ENCODE results near the gene RPRD2. TPM values are rescaled to one million over a fixed set of nuclear protein-coding genes. Genes with fewer than 3 reads are reported as not detected.

Gene RPRD2
- total and polyA plus RNA-seq, 9 of the 15 experiments (the other 6 are each of a cell fraction or from before 2014, with no cell fraction given), result 1.5 to 21.6 (median 7.7) TPM

DNA sequence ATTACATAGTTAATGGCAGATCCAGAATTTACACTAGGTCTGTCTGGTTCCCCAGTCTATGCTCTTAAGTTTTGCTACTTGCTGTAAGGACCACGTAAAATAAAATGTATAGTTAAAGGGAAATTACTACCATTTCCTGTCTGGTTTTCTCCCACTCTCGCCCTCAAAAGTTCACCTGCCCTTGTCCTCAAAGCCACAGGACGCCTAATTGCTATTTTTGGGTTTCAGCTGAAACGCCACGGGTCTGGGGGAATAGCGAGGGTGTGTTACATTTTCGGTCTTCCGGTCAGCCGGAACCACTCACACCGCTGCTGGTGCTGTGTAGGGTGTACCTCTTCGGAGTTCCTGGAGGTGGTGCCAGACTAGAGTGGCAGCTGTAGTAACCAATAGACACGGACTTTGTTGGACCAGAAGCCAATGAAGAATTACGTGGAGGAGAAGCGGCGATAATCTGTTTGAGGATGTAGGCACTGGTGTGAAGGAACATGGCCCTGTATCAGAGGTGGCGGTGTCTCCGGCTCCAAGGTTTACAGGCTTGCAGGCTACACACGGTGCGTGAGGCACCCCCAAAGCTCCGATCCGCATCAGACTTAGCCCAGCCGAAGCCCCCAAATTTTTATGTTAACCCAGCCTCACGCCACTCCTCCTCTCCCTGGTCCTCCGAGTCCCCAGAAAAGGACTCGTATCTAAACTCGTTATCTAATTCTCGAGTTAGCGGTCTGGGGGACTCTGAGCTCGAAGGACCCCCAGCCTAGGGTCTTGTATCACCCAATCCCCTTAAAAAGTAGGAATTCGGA is 123.2 kb downstream of the RPRD2 start, which contains the start of gene TARS2 (continued):
- TF ChIP-seq ZBTB11 (CRISPR knock-in tag; IDR thresholded peaks at IDR 0.05) (peak; percentile 95 to 100 (median 99)), CHD7 (IDR thresholded peaks at IDR 0.05; ENCODE audit: low read depth, low read length) (peak; percentile 58), GTF2B (IDR thresholded peaks at IDR 0.05; ENCODE audit: extremely low read depth, insufficient read length) (no peak), ZNF707 (CRISPR knock-in tag; conservative IDR thresholded peaks at IDR 0.05) (no peak), ZNF766 (CRISPR knock-in tag; conservative IDR thresholded peaks at IDR 0.05) (no peak), SMARCA4 (IDR thresholded peaks at IDR 0.05) (0 out of 2 replicates have a peak, but pooled peaks have one; percentile 34), KDM4B (IDR thresholded peaks at IDR 0.05; ENCODE audit: borderline replicate concordance in 2 of 2, low read depth in 1 of 2) (peak in 1 of 2 experiments; percentile 87; a peak in 1 of 4 replicates)
- TF ChIP-seq, protein P1, sequence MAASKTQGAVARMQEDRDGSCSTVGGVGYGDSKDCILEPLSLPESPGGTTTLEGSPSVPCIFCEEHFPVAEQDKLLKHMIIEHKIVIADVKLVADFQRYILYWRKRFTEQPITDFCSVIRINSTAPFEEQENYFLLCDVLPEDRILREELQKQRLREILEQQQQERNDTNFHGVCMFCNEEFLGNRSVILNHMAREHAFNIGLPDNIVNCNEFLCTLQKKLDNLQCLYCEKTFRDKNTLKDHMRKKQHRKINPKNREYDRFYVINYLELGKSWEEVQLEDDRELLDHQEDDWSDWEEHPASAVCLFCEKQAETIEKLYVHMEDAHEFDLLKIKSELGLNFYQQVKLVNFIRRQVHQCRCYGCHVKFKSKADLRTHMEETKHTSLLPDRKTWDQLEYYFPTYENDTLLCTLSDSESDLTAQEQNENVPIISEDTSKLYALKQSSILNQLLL (CRISPR knock-in tag; IDR thresholded peaks at IDR 0.05; ENCODE audit: borderline replicate concordance), result no peak
